Pons (tissue), 1 donor: ENCODE results near the gene HIGD1A.
A peak's percentile ranks its signal among the peaks of the same experiment; 100 is the strongest.
"Not testable (repeated sequence)": the region's sequence is repeated elsewhere in the genome, so short reads cannot be mapped to it uniquely, and the experiment has no call there.

Experiments used
- DNase-seq: peaks from one replicate; pipeline ENCODE4 v3.0.0-alpha.2; 2016; ENCODE audit warnings: low spot score

The HIGD1A gene

DNA sequence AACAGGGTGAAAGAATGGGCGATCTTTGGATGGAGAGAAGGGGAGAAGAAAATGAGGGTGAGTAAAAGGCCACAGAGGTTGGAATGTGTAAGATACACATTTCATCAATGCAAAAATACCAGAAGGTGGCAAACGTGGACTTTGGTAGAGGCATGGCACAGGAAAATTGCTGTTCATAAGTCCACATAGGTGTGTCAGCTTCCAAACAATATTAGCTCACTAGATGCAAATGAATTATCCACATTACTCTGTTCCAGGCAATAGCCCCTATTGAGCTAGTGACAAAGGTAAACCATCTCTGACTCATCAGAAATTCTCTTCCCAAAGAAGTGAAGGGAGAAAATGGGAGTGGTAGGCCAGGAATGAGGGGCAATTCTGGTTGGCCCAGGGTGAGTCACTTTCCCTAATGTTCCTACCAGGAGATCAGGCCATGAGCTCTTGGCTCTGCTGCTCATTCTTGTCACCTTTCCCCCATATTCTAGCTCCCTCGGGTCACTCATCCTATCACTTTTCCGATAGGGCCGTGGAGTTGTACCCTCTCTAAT lies 24.9 kb upstream of the HIGD1A start:
- no peak for DNase-seq

- no peak for DNase-seq
Measured at GRCh38 chr3:42827654-42828053, 23.4 kb upstream of the HIGD1A start.

- DNase-seq: no peak
Measured at GRCh38 chr3:42827023-42827422, 22.7 kb upstream of the HIGD1A start.

- DNase-seq: no peak
Measured at GRCh38 chr3:42826141-42826540, 21.9 kb upstream of the HIGD1A start.

- DNase-seq: no peak
Measured at GRCh38 chr3:42823351-42823750, 19.1 kb upstream of the HIGD1A start.

DNA sequence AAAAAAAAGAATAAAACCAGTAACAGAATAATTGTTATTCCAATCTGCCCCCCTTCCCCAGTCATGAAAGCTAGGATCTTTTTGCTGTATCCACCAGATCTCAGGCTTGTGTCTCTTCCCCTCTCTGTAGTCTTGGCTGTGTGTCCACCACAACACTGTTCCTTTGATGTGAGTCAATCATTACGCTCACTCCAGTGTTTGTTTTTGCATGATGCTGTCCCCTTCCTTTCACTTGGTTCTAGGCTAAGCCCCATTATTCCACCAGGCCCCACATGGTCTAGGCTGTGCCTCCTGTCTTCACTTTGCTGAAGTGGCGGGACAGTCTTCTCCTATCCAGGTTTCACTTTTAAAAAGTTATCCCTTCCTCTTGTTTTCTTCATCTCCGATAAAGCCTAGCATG lies 18.5 kb upstream of the HIGD1A start:
- no peak for DNase-seq

DNA sequence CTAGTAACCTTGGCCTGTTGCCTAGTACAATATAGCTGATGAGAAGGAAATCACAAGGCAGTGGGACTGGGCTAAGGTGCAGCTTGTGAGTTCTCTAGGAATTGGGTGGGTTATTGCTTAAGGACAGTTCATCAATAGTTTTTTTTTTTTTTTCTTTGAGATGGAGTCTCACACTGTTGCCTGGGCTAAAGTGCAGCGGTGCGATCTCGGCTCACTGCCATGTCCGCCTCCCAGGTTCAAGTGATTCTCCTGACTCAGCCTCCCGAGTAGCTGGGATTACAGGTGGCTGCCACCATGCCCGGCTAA lies 16.4 kb upstream of the HIGD1A start:
- DNase-seq: no peak

DNA sequence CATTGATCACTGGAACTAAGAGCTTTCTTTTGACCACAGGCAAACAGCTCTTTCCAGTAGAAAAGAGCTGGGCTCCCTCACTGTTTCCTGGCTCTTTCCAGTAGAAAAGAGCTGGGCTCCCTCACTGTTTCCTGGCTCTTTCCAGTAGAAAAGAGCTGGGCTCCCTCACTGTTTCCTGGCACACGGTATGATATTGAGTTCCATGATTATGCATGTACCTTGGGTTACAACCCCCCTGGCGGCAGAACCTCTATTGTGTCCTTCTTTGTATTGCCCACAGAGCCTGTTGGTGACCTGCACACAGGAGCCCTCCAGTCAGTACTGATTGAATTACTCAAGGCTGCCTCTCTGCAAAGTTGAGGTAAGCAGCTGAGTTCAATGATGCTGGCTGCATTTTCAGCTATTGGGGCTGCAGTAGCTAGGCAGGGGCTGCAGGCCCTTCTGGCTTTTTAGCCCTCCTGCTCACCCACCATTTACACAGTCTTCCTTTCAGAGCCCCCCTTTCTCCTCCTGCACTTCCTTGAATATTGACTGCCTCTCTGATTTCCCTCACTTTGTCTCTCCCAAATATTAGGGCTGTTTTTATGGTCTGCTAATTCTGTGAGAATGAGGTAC lies 15.2 kb upstream of the HIGD1A start:
- DNase-seq: no peak

- DNase-seq: no peak
Measured at GRCh38 chr3:42815826-42816225, 11.5 kb upstream of the HIGD1A start.

DNA sequence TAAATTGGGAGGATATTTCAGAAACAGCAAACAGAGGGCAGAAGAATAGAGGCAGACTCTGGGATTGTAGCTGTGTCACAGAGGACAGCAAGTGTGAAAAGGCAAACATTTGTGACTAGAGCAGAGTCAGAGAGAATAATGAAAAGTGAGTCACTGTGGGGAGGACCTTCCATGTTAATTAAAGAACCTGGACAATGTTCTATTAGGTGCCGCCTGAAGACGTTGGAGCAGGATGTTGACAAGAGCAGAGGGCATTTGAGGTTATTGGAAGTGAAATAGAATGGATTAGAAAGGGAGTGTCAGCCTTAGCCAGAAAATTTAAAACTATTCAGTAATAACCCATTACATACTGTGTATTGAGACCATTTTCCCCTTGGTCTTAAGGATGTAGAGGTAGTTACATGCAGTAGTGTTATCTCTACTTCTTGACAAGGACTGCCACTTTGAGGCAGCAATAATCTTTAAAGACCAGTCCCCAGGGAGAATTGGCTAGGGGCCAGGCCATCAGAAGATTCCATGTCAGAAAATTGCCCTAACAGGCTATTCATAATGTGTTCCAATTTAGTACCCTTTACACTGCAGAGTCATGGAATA lies 10.7 kb upstream of the HIGD1A start:
- DNase-seq: no peak

DNA sequence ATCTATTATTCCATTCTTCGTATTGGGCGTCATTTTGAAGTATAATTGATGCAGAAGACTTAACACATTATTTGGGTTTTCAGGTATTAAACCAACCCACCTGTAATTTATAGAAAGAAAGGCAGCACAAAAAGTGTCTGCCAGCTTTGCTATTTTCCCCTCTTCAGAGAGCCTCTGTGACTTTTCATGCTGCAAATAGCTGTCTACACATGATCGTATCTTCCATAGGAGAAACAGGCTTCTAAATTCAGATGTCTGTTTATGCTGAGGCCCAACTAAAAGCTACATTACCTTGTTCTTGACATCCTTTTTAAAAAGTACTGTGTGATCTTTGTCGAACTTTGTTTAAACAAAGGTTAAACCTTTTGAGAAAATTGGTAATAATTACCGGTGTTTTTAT lies 10.0 kb upstream of the HIGD1A start:
- no peak for DNase-seq

DNA sequence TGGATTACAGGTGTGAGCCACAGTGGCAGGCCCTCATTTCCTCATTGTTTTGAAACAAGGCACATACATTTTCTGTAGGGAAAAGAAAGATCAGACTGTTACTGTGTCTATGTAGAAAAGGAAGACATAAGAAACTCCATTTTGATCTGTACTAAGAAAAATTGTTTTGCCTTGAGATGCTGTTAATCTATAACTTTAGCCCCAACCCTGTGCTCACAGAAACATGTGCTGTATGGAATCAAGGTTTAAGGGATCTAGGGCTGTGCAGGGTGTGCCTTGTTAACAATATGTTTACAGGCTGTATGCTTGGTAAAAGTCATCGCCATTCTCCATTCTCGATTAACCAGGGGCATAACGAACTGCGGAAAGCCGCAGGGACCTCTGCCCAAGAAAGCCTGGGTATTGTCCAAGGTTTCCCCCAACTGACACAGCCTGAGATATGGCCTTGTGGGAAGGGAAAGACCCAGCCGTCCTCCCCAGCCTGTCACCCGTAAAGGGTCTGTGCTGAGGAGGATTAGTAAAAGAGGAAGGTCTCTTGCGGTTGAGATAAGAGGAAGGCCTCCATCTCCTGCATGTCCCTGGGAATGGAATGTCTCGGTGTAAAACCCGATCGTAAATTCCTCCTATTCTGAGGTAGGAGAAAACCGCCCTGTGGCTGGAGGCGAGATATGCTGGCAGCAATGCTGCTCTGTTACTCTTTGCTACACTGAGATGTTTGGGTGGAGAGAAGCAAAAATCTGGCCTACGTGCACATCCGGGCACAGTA lies 7.0 kb upstream of the HIGD1A start:
- DNase-seq: peak; percentile 12

DNA sequence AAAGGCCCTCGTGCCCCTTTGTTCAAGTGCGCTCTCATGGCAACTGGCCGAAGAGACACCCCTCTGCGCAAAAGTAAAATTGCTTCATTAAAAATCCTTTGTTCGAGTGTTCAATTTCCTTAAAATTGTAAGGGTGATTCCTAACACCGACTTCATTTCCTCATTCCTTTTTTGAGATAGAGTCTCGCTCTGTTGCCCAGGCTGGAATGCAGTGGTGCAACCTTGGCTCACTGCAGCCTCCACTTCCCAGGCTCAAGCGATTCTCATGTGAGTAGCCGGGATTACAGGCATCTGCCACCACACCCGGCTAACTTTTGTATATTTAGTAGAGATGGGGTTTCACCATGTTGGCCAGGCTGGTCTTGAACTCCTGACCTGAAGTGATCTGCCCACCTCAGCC lies 6.4 kb upstream of the HIGD1A start:
- not testable (repeated sequence) for DNase-seq

- no peak for DNase-seq
Measured at GRCh38 chr3:42809202-42809601, 4.9 kb upstream of the HIGD1A start, which contains the start of gene ACKR2. Gene ACKR2 (plus strand): TSS chr3:42809445. CDS start chr3:42864503, 55,058 bp downstream.

- no peak for DNase-seq
Measured at GRCh38 chr3:42807929-42808328, 3.6 kb upstream of the HIGD1A start.

DNA sequence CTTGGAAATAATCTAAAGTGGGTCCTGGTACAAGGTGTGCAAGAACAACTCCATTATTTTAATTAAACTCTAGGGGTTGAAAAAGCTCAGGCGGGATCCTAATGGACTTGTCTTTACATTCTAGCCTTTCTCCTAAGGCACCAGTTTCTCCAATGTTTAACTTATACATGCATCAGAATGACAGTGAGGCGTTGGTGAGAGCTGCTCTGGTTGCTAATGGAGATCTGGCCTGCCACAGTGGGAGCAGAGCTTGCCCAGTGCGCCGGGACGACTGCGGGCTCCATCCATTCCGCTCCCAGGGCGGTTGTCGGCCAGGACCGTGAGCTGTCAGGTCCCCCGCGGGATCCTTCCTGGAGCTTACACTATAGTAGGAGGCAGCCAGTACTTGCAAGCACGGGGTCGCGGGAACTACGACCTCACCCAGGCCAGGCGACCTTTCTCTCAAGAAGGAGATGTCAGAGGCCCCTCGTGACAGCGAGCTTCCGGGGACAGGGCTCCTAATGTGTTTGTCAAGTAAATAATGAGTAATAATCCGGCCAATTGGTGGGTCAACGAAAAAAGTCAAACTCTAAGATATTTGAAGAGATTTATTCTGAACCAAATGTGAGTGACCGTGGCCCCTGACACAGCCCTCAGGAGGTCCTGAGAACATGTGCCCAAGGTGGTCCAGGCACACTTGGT lies 991 bp upstream of the HIGD1A start:
- DNase-seq: peak; percentile 30

GRCh38 chr3:42804831-42805132 lies 492 bp upstream of the HIGD1A start:
- DNase-seq: no peak

GRCh38 chr3:42803414-42804105 lies 730 bp downstream of the HIGD1A start:
- peak; percentile 45 for DNase-seq

DNA sequence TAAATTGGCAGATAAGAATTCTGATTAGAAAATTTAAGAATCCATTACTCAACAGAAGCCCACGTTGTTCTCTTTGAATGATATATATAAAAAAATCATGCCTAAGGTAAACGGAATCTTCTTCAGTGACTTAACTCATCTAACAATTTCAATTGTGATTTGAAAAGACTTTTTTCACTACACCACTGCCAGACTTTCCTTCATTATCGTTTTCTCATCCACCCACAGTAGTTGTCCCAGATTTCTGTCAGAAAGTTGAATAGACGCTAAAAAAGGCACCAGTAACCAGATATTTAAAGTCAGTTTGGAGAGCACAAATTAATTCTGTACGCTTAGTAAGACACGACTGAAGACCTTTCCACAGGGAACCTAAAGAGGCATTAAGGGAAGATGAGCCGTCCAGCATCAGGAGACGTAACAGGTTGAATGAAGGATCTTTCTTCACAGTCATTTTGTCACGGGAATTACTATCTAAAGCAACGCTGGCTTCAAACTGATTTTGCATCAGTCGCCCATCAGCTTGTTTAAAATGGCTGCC lies 1.3 kb downstream of the HIGD1A start:
- no peak for DNase-seq

DNA sequence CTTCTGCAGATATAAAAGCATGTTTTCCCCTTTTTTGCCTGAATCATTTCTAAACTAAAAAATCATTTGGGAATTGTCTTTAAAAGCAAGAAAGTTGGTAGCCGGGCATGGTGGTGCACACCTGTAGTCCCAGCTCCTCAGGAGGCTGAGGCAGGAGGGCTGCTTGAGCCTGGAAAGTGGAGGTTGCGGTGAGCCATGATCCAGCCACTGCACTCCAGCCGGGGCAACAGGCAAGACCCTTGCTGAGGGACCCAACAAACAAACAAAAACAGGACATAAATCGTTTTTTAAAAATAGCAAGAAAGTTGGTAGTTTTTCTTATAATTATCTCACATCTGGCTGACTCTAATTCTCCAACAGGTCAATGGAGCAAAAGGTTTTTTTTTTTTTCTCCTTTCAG lies 2.5 kb downstream of the HIGD1A start:
- no peak for DNase-seq

GRCh38 chr3:42801048-42801620 lies 3.2 kb downstream of the HIGD1A start:
- no peak for DNase-seq

DNA sequence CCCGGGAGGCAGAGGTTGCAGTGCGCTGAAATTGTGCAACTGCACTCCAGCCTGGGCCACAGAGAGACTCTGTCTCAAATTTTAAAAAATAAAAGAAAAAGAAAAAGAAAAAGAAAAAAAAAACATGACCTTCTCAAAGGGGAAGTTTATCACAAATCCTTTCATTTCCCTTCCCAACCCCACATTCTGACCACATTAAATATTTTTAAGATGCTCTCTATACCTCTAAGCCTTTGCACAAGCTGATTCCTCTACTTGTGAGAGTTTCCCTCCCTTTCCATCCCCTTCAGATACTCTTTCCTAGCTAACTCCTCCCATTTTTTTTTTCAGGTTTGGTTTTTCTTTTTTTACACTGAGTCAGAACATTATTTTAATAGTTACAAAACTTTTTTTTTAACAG lies 4.0 kb downstream of the HIGD1A start:
- no peak for DNase-seq
